SK-N-SH treated with all-trans-retinoic acid at 6 μM for 48 hours (cell line): ENCODE results near the gene PLCD4.

ENCODE experiments used
- ARNTL ChIP-seq: fragments of 450-650 bp; formaldehyde crosslinking; IDR thresholded peaks from 2 replicates; pipeline ENCODE4 v1.5.0; 2020; ENCODE audit warnings: low read depth, mild to moderate bottlenecking, moderate library complexity, borderline replicate concordance
- CREB5 ChIP-seq: fragments of 250-450 bp; sonication (Bioruptor Pico); IDR thresholded peaks from 2 replicates; pipeline ENCODE4 v1.5.1; 2020; ENCODE audit warnings: low read depth, mild to moderate bottlenecking, moderate library complexity
- ISL1 ChIP-seq: fragments of 250-450 bp; sonication (Bioruptor Pico); IDR thresholded peaks from 2 replicates; pipeline ENCODE4 v2.1.2; 2022; ENCODE audit warnings: mild to moderate bottlenecking, moderate library complexity
- PATZ1 ChIP-seq: fragments of 250-450 bp; sonication (Bioruptor Pico); IDR thresholded peaks from 2 replicates; pipeline ENCODE4 v1.8.0; 2020; ENCODE audit warnings: mild to moderate bottlenecking, moderate library complexity, borderline replicate concordance

GRCh38 chr2:218557941-218558340, 49.8 kb upstream of the PLCD4 start:
- no peak for TF ChIP-seq ARNTL (CRISPR knock-in tag)
- no peak for TF ChIP-seq PATZ1 (CRISPR knock-in tag)
- TF ChIP-seq CREB5 (CRISPR knock-in tag): no peak
- no peak for TF ChIP-seq ISL1 (CRISPR knock-in tag)
